NCI-H128 (cell line): ENCODE measurements around the gene GUCA1A.
"Not testable (repeated sequence)": the region's sequence is repeated elsewhere in the genome, so short reads cannot be mapped to it uniquely, and the experiment has no call there.

Experiments used
- DNase-seq: peaks from one replicate; lab custom pipeline; 2025; ENCODE audit not compliant: unreplicated experiment; lab: John Stamatoyannopoulos, UW

GUCA1A gene

GRCh38 chr6:42142118-42142835 is 30.9 kb upstream of the GUCA1A start, which contains the start of gene C6orf132:
Gene C6orf132 (minus strand): TSS chr6:42142620. CDS start chr6:42142444, 176 bp downstream.
- DNase-seq, result no peak

DNA sequence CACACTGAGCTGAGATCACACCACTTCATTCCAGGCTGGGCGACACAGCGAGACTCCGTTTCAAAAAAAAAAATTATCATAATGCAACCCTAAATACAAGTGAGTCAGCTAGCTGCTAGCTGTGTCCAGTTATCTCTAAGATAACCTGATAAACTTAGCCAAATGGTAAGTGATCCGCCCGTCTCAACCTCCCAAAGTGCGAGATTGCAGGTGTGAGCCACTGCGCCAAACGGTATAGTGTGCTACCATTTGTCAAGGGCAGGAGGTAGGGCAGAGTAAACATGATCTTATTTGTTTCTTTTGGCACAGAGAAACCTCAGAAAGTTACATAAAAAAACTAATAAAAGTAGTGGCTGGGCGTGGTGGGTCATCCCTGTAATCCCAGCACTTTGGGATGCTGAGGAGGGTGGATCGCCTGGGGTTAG is 26.0 kb upstream of the GUCA1A start:
- DNase-seq, result no peak

- no peak for DNase-seq
Measured at GRCh38 chr6:42148058-42148457, 25.1 kb upstream of the GUCA1A start.

DNA sequence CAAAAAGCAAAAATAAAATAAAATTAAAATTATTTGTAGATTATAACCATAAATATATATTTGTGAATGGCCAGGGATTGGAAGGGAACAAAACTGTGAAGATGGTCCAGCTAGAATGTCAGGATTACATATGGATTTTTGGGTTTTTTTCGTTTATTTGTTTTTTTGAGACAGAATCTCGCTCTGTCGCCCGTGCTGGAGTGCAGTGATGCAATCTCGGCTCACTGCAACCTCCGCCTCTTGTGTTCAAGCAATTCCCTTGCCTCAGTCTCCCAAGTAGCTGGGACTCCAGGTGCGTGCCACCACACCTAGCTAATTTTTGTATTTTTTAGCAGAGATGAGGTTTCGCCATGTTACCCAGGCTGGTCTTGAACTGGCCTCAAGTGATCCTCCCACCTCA is 22.9 kb upstream of the GUCA1A start:
- no peak for DNase-seq

- DNase-seq, result no peak
Measured at GRCh38 chr6:42152024-42152423, 21.1 kb upstream of the GUCA1A start.

DNA sequence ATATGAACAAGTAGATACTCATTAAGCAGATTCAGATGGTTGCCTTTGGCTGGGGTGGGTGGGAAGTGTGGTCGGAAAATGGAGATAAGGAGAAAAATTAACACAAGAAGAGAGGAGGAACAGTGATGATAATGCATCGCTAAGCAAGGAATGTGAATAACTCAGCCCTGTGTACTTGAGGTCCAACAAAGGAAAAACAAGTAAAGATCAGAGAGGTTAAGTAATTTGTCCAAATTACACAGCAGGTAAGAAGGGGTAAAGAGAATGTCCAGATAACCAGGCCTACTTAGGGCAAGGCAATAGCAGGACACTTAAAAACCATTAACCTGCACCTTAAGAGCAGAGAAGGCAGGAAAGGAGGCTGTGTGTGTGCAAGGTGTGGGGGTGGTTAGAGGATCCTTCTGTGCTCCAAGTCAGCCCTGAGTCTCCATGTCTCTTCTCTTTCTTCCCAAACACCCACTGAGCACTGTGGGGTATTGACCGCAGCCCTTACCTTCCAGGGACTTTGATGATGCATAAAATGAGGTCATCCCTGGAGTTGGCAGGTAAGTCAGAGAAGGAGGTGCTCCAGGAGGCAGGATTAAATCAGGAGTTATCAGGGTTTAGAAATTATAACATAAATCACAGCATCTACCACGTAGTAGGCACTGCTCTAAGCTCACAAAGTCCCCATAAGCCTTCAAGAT is 20.5 kb upstream of the GUCA1A start:
- not testable (repeated sequence) for DNase-seq

- no peak for DNase-seq
Measured at GRCh38 chr6:42153921-42154320, 19.2 kb upstream of the GUCA1A start.

- no peak for DNase-seq
Measured at GRCh38 chr6:42154461-42155209, 18.5 kb upstream of the GUCA1A start.

DNA sequence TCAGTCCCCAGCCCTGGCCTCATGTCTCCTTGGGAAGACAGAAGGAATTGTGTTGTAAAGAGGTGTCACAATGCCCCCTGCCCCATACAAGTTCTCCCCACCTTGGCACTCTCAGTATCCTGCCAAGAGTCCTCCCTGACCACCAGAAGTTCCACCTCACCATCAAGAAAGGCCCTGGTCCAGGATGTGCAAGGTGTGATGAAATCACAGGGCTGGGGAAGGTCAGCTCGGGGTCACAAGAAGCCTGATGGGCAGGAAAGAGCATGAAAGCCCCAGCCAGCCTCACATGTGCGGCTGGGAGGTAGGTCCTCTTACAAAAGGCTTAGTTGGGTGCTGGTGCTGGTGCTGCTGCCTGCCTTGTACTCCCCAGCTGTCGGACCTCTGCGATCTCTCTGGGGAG is 17.9 kb upstream of the GUCA1A start:
- no peak for DNase-seq

DNA sequence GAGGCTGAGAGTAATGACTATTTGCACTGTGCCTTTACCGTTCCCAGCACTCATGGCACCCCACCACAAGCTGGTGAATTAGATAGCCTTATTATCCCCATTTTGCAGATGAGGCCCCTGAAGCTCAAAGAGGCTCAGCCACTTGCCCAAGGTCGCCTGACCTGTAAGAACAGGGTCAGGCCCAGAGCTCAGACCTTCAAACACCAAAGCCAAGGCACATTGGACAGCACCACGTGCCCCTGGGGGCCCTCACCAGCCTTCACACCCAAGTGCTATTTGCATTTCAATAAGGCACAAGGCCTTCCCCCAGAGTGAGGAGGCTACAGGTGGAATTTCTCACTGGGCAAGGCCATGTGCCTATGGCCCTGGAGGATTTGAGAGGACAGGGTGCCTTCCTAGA is 16.5 kb upstream of the GUCA1A start:
- no peak for DNase-seq

DNA sequence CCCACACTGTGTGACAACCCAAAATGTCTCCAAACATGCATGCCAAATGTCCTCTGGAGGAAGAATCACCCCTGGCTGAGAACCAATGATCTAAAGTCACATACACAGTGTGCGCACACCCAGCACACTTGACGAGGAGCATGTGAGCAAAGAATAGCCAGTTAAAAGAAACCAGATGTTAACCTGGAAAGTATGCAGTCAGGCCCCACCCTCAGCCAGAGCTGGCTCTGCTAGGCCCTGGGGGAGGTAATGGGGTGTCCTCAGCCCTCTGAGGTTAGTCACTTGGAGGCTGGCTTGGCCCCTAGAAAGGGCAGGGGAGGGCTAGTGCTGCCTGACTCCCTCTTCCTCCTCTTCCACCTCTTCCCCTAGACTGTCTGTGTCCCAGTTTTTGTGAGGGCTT is 15.2 kb upstream of the GUCA1A start:
- DNase-seq, result no peak

GRCh38 chr6:42158631-42159030 is 14.5 kb upstream of the GUCA1A start:
- no peak for DNase-seq

GRCh38 chr6:42159431-42160024 is 13.6 kb upstream of the GUCA1A start:
- DNase-seq, result no peak

DNA sequence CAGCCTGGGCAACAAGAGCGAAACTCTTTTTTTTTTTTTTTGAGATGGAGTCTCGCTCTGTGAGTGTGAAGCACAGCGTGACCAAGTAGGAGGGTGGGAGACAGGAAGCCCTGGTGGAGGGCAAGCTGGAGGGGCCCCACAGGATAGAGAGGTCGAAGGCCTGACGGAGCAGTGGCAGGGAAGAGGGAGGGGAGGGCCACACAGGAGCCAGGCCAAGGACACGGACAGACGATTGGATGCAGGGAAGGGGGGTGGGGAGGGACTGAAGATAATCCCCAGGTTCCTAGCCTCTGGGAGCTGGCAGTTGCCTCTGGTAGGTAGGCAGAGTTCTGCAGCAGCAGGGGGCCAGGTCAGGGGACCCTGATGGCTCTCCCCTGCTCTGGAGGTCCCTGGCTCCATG is 10.8 kb upstream of the GUCA1A start:
- DNase-seq, result no peak

DNA sequence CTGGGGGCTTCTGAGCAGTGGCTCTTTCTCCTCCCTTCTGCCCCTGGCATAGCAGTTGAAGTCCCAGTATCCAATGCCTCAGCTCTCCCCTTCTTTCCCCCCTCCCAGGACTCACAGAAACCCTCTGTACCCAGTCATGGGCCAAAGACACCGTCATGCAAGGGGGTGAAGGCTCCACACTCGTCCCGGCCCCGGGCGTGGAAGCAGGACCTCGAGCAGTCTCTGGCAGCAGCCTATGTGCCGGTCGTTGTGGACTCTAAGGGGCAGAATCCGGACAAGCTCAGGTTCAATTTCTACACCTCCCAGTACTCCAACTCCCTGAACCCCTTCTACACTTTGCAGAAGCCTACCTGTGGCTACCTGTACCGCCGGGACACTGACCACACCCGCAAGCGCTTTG is 10.4 kb upstream of the GUCA1A start:
- no peak for DNase-seq

GRCh38 chr6:42163981-42164380 is 9.2 kb upstream of the GUCA1A start:
- no peak for DNase-seq

GRCh38 chr6:42165016-42165415 is 8.1 kb upstream of the GUCA1A start:
- DNase-seq, result no peak

GRCh38 chr6:42166444-42167141 is 6.6 kb upstream of the GUCA1A start:
- peak; percentile 79 for DNase-seq

GRCh38 chr6:42168650-42169049 is 4.5 kb upstream of the GUCA1A start:
- DNase-seq, result no peak

GRCh38 chr6:42169780-42170179 is 3.4 kb upstream of the GUCA1A start:
- not testable (repeated sequence) for DNase-seq
